Measurements from ENCODE around the gene MGLL.

DNA sequence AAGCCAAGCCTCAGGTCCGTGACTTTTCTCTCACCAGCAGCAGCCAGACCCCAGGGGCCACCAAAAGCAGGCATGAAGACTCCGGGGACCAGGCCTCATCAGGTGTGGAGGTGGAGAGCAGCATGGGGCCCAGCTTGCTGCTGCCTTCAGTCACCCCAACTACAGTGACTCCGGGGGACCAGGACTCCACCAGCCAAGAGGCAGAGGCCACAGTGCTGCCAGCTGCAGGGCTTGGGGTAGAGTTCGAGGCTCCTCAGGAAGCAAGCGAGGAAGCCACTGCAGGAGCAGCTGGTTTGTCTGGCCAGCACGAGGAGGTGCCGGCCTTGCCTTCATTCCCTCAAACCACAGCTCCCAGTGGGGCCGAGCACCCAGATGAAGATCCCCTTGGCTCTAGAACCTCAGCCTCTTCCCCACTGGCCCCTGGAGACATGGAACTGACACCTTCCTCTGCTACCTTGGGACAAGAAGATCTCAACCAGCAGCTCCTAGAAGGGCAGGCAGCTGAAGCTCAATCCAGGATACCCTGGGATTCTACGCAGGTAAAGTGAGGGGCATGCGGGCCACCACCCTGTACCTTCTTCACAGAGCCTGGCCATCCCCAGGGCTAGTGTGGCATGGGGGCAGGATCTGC, 161.6 kb downstream of the MGLL start:
- TF ChIP-seq, protein P1, sequence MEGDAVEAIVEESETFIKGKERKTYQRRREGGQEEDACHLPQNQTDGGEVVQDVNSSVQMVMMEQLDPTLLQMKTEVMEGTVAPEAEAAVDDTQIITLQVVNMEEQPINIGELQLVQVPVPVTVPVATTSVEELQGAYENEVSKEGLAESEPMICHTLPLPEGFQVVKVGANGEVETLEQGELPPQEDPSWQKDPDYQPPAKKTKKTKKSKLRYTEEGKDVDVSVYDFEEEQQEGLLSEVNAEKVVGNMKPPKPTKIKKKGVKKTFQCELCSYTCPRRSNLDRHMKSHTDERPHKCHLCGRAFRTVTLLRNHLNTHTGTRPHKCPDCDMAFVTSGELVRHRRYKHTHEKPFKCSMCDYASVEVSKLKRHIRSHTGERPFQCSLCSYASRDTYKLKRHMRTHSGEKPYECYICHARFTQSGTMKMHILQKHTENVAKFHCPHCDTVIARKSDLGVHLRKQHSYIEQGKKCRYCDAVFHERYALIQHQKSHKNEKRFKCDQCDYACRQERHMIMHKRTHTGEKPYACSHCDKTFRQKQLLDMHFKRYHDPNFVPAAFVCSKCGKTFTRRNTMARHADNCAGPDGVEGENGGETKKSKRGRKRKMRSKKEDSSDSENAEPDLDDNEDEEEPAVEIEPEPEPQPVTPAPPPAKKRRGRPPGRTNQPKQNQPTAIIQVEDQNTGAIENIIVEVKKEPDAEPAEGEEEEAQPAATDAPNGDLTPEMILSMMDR (IDR thresholded peaks at IDR 0.05), result no peak
- TF ChIP-seq POLR2A (IDR thresholded peaks at IDR 0.05), result no peak
